Keratinocyte (primary cell): ENCODE measurements around the gene AMIGO1. TPM values are rescaled to one million over a fixed set of nuclear protein-coding genes. Genes with fewer than 3 reads are reported as not detected.

ENCODE experiments used
- DNase-seq: peaks from one replicate; pipeline ENCODE4 v3.0.0-alpha.2; 2011; ENCODE audit warnings: low read depth, missing footprints, low spot score
- FAIRE-seq: peaks from 2 replicates; lab custom pipeline; 2011; peaks lifted over from hg19 to GRCh38; lab: Jason Lieb, UNC
- H2AFZ ChIP-seq: 2 replicates; pipeline ENCODE4 v1.6.0; 2012; ENCODE audit warnings: low read length, control low read depth, inconsistent platforms; ENCODE audit not compliant: control insufficient read depth
- H3K27ac ChIP-seq: 2 replicates; pipeline ENCODE4 v1.5.1; 2011; ENCODE audit warnings: low read length; ENCODE audit not compliant: control insufficient read depth, insufficient read depth
- H3K27me3 ChIP-seq: 3 replicates; pipeline ENCODE4 v1.6.0; 2011; ENCODE audit warnings: low read length; ENCODE audit not compliant: control insufficient read depth, insufficient read depth; ENCODE audit errors: extremely low read depth
- H3K36me3 ChIP-seq, 2 experiments: 2 replicates in 1 of 2; 3 replicates in 1 of 2; pipeline ENCODE4 v1.5.1; 2011; ENCODE audit warnings: low read length in 2 of 2, mild to moderate bottlenecking in 1 of 2; ENCODE audit not compliant: control insufficient read depth in 2 of 2, insufficient read depth in 2 of 2; ENCODE audit errors: extremely low read depth in 1 of 2
- H3K4me1 ChIP-seq: 3 replicates; pipeline ENCODE4 v1.5.1; 2011; ENCODE audit warnings: low read length; ENCODE audit not compliant: control insufficient read depth, insufficient read depth; ENCODE audit errors: extremely low read depth
- H3K4me2 ChIP-seq: 3 replicates; pipeline ENCODE4 v1.6.0; 2011; ENCODE audit warnings: low read depth, low read length; ENCODE audit not compliant: control insufficient read depth, insufficient read depth; ENCODE audit errors: extremely low read depth
- H3K4me3 ChIP-seq, 3 experiments: fragments of 200-600 bp in 1 of 3; sonication (generic) in 1 of 3; 2 replicates in 2 of 3; 3 replicates in 1 of 3; pipeline ENCODE4 v1.5.1; 2011 to 2016; ENCODE audit warnings: low read length in 3 of 3, mild to moderate bottlenecking in 3 of 3, control low read depth in 2 of 3, inconsistent platforms in 1 of 3, low read depth in 1 of 3, mixed read lengths in 1 of 3, mixed run types in 1 of 3, moderate library complexity in 1 of 3; ENCODE audit not compliant: control insufficient read depth in 2 of 3, insufficient read depth in 2 of 3; ENCODE audit errors: extremely low read depth in 1 of 3
- H3K79me2 ChIP-seq: 2 replicates; pipeline ENCODE4 v1.6.0; 2012; ENCODE audit warnings: low read length; ENCODE audit not compliant: control insufficient read depth, insufficient read depth
- H3K9ac ChIP-seq: 3 replicates; pipeline ENCODE4 v1.6.0; 2011; ENCODE audit warnings: low read length; ENCODE audit not compliant: control insufficient read depth, insufficient read depth; ENCODE audit errors: extremely low read depth
- H3K9me1 ChIP-seq: 3 replicates; pipeline ENCODE4 v1.6.0; 2011; ENCODE audit warnings: low read length; ENCODE audit not compliant: control insufficient read depth, insufficient read depth; ENCODE audit errors: extremely low read depth
- H3K9me3 ChIP-seq: 2 replicates; pipeline ENCODE4 v1.5.1; 2012; ENCODE audit warnings: low read depth, low read length; ENCODE audit not compliant: control insufficient read depth
- H4K20me1 ChIP-seq: 3 replicates; pipeline ENCODE4 v1.6.0; 2011; ENCODE audit warnings: low read length; ENCODE audit not compliant: control insufficient read depth, insufficient read depth; ENCODE audit errors: extremely low read depth
- EZH2 ChIP-seq: IDR thresholded peaks from one replicate; pipeline ENCODE4 v1.6.1; 2012; ENCODE audit warnings: inconsistent platforms, mild to moderate bottlenecking, low read length, moderate library complexity
- dilution Hi-C: fragments of 300-500 bp; cut with MboI; formaldehyde crosslinking; loops from one replicate; pipeline ENCODE4 v1.7.0; 2020; ENCODE audit warnings: low sequenced_read_pairs; ENCODE audit not compliant: extremely low pct_ligation_motif_present
- polyA plus RNA-seq, 5 experiments: library from polyadenylated mRNA; depleted of rRNA in 3 of 5; stranded (reverse) in 3 of 5; stranded (forward) in 1 of 5; unstranded in 1 of 5; fragments of >200 nt; gene quantifications; 1 replicate in 1 of 5; 2 replicates in 3 of 5; 3 replicates in 1 of 5; pipeline versions ENCODE4 v1.2.1 to v1.2.3, GENCODE V29; 2011 to 2012; ENCODE audit warnings: missing spikeins in 2 of 5, low read depth in 1 of 5, low replicate concordance in 1 of 5
- TF ChIP-seq, protein P1 (sequence below), 3 experiments: IDR thresholded peaks in 1 of 3; conservative IDR thresholded peaks in 1 of 3; optimal IDR thresholded peaks in 1 of 3; 2 replicates in 2 of 3; 3 replicates in 1 of 3; pipeline versions ENCODE3 to v1.5.1; 2011; ENCODE audit warnings: low read length in 3 of 3, mild to moderate bottlenecking in 3 of 3, moderate library complexity in 2 of 3, control low read depth in 1 of 3, inconsistent platforms in 1 of 3; ENCODE audit not compliant: insufficient read depth in 2 of 3; ENCODE audit errors: extremely low read depth in 1 of 3

The AMIGO1 gene
- polyA plus RNA-seq, 1 donor (not counting 4 experiments of a cell fraction or from before 2014, with no cell fraction given) = 0.26 TPM

DNA sequence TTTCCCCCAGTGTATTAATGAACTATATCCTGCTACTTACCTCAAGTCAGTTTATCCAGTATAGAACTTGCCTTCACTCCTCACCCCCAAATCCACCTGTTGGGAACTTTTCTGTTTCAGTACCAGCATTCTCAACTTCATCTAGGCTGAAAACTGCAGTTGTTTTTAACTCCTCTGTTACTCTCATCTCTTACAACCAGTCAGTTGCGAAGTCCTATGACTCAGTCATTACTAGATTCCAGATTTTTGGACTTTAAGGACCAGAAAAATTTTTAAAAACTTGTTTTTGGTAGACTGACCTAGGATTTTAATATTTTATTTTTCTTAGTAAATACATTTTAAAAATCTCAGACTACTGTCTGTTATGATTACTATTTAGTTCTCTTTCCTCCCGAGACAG, 47.0 kb upstream of the AMIGO1 start:
- no peak overlapping the region for H3K9ac ChIP-seq
- no peak overlapping the region for H3K4me3 ChIP-seq
- no peaks in the 10 kb centered on the region for H3K36me3 ChIP-seq
- no peaks in the 10 kb centered on the region for H3K27me3 ChIP-seq
- H4K20me1 ChIP-seq = peaks cover 28% of the 10 kb centered on the region
- H3K9me3 ChIP-seq = no peaks in the 10 kb centered on the region
- no peaks in the 10 kb centered on the region for H3K9me1 ChIP-seq
- H3K4me1 ChIP-seq = no peaks in the 10 kb centered on the region
- no peak overlapping the region for H3K4me2 ChIP-seq
- dilution Hi-C loops = no loop called here
- H2AFZ ChIP-seq = no peak overlapping the region
- no peak for FAIRE-seq
- no peak overlapping the region for H3K27ac ChIP-seq
- no peak for DNase-seq
- TF ChIP-seq, protein P1, sequence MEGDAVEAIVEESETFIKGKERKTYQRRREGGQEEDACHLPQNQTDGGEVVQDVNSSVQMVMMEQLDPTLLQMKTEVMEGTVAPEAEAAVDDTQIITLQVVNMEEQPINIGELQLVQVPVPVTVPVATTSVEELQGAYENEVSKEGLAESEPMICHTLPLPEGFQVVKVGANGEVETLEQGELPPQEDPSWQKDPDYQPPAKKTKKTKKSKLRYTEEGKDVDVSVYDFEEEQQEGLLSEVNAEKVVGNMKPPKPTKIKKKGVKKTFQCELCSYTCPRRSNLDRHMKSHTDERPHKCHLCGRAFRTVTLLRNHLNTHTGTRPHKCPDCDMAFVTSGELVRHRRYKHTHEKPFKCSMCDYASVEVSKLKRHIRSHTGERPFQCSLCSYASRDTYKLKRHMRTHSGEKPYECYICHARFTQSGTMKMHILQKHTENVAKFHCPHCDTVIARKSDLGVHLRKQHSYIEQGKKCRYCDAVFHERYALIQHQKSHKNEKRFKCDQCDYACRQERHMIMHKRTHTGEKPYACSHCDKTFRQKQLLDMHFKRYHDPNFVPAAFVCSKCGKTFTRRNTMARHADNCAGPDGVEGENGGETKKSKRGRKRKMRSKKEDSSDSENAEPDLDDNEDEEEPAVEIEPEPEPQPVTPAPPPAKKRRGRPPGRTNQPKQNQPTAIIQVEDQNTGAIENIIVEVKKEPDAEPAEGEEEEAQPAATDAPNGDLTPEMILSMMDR (optimal IDR thresholded peaks at IDR 0.05 in 1 of 3, IDR thresholded peaks at IDR 0.05 in 1 of 3, conservative IDR thresholded peaks at IDR 0.05 in 1 of 3; ENCODE audit: extremely low read depth in 1 of 3, insufficient read depth in 2 of 3, low read length in 3 of 3) = no peak
- TF ChIP-seq EZH2 = no peak
- H3K79me2 ChIP-seq = peaks cover 100% of the 10 kb centered on the region

DNA sequence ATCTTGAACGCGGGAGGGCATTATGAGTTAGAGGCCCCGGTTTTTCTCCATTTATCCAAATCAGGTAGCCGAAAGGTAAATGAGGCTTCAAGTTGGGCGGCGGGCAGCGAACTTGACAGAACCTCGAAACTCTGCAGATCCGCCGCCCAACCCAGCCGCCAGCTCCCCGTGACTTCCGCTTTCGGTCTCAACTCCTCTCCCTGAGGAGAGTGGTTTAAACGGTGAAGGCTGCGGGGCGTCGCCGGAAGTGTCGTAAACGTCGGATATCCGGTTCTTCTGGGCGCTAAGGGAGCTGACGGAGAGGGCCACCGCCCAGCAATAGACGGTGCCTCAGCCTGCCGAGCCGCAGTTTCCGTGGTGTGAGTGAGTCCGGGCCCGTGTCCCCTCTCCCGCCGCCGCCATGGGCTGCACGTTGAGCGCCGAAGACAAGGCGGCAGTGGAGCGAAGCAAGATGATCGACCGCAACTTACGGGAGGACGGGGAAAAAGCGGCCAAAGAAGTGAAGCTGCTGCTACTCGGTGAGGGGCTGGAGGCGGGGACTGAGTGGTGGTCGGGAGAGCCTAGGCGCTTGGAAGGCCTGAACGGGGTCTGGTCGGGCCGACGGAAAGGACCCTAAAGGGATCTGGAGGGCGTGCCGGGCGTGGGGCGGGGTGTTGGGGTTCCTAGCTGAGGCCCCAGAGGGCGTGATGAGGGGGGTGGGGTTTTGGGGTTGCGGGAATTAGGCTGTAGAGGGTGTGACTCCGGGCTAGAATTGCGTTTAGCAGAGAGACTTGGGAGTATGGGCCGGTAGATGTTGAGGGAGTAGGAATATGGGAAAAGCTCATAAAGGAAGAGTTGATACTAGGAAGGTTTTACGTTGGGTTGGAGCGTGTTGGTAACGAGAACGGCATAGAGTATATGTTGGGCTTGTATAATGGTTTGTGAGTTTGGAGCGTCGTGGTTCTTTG, 39.1 kb upstream of the AMIGO1 start, which contains the start of gene GNAI3:
Gene GNAI3, plus strand, starts transcription at position 295 of the 947 bp plus-strand sequence. Its CDS starts 106 bp downstream, at position 401.
- H2AFZ ChIP-seq = peak within 1 kb of the TSS; percentile 95
- dilution Hi-C loops = no loop called here

More for the DNA sequence above, 39.1 kb upstream of the AMIGO1 start, which contains the start of gene GNAI3:
- Histone ChIP-seq H3K9me1 (no peaks in the 10 kb centered on the region), H3K4me3 (peak within 1 kb of the TSS; percentile 83 to 97 (median 88)), H3K9me3 (no peaks in the 10 kb centered on the region), H4K20me1 (peaks cover 17% of the 10 kb centered on the region), H3K27ac (peak within 1 kb of the TSS; percentile 96), H3K9ac (peak within 1 kb of the TSS; percentile 98), H3K27me3 (no peaks in the 10 kb centered on the region), H3K4me2 (peak within 1 kb of the TSS; percentile 98), H3K4me1 (peaks cover 14% of the 10 kb centered on the region), H3K79me2 (peaks cover 68% of the 10 kb centered on the region), H3K36me3 (peaks cover 0 to 3% of the 10 kb centered on the region in 2 experiments)
- DNase-seq = peak; percentile 59
- TF ChIP-seq, protein P1 (optimal IDR thresholded peaks at IDR 0.05 in 1 of 3, IDR thresholded peaks at IDR 0.05 in 1 of 3, conservative IDR thresholded peaks at IDR 0.05 in 1 of 3; ENCODE audit: extremely low read depth in 1 of 3, insufficient read depth in 2 of 3, low read length in 3 of 3) = no peak
- TF ChIP-seq EZH2 = no peak
- FAIRE-seq = no peak
